Measurements from ENCODE around the gene IPCEF1.
"Not testable (repeated sequence)": the region's sequence is repeated elsewhere in the genome, so short reads cannot be mapped to it uniquely, and the experiment has no call there.

The IPCEF1 gene

DNA sequence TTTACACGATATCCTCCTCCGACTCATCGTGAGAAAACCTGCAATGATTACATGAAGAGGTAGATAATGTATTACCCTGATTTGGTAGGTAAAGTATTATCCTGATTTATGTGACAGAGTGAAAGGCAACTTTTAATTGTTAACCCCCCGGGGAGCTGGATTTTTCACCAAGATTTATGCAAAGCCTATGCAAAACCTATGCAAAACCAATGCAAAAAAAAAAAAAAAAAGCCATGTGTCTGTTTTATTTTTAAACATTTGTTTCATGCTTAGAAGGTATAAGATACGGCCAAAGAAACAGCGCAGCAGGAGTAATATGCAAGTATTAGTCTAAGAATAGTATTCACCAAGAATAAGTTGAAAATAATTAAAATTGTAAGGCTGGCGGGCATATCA, 109.9 kb downstream of the IPCEF1 start:
- no peak for DNase-seq (ENCODE audit: low read depth)

DNA sequence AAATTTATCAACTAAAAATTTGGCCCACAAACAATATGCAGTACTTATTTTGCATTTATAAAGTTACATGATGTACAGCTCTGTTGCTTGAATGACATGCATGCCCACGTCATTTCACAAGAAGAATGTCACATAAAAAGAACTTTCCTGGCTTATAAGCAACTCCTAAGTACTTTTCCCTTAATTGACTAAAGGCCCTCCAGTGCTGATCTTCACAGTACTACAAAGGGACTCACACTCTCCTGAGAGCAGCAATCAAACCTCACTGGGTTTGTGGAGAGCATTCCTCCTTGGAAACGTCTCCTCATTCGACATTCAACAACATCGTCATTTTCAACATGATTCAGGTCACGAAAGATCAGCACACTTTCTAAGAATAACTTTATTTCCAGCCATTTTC, 111.1 kb downstream of the IPCEF1 start:
- no peak for DNase-seq (ENCODE audit: low read depth)

DNA sequence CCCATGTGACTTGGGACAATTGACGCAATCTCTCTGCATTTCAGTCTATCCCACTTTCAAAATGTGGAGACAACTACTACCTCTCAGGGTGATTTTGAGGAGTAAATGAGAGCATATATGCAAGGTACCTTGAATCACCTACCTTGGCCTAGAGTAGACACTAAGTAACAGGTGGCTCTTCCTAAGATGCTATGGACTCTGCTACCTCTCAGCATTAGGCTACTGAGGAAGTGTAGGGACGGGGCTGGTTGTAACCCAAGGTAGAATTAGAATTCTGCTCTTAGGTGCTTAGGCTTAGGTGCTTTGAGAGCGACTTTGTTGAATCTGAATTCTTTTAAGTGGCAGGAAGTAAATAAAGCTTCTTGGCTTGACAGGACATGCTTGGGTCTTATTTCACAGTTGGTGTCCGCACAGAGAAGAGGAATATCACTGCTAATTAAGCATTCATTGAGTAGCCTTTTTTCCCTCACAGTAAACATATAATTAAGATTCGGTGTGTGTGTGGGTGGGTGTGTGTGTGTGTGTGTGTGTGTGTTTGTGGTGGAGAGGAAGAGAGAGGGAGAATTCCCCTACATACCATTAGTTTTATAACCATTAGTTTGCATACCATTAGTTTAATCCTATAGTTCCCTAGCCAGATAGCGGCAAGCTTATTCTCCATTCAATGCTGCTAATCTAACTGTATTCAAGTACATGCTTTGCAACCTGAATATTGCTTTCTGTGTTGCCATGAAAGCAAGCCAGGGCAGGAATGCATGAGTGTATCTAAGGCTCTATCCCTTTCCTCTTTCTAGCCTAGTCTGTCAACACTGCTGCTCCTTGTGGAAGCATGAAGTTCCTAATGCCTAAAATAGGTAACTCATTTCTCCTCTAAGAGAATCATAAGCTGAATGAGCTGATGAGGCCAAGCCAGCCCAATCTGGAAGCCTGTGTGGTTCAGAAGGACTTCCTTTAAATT, 112.5 kb downstream of the IPCEF1 start:
- no peak for DNase-seq (ENCODE audit: low read depth)

DNA sequence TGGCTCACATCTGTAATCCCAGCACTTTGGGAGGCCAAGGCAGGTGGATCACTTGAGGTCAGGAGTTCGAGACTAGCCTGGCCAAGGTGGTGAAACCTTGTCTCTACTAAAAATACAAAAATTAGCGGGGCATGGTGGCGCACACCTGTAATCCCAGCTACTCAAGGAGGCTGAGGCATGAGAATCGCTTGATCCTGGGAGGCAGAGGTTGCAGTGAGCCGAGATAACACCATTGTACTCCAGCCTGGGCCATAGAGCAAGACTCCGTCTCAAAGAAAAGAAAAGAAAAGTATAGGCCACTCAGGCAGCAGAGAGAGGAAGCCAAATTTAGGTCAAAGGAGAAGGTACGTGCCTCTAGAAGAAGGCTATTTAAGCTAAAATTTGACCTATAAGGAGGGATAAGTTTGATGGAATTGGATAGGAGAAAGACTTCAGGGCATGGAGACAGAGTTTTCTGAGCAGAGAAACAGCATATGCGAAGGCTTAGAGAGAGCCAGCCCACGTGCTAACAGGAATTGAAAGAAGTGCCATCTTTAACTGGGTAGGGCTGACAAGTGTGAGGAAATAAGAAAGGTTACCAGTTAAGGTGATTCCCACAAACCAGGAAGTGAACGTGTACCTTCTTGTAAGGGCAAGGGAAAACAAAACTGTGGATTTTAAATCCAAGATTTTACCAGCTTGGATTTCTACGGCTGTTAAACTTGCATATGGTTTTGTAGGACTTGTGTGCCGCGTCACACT, 113.8 kb downstream of the IPCEF1 start:
- no peak for DNase-seq (ENCODE audit: low read depth)

DNA sequence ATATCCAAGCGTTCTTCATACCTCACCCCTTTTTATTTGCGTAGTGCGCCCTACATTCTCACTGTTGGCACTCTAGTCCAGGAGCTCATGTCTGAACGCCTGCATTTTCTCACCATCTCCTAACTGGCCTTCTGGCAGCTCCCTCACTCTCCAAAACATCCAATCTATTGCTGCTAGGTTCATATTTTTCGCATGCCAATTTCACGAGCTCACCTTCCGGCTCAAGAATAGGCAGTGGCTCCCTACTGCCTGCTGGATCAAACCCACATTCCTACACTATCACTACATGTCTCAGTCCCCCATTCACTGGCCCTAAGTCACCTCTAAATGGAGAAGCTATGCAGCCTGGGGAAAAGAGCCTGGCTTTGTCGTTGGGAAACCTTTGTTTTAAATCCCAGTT, 115.0 kb downstream of the IPCEF1 start:
- no peak for DNase-seq (ENCODE audit: low read depth)

DNA sequence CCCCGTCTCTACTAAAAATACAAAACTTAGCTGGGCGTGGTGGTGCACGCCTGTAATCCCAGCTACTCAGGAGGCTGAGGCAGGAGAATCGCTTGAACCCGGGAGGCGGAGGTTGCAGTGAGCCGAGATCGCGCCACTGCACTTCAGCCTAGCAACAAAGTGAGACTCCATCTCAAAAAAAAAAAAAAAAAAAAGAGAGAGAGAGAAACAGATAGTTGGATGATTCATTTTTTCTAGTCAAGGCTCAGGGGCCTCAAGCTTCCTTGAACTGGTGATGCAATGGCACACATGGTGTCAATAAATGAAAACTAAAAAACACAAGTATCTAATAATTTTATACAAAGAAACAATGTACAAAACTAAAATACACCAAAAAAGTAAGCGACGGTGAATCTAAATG, 115.5 kb downstream of the IPCEF1 start:
- not testable (repeated sequence) for DNase-seq (ENCODE audit: low read depth)

DNA sequence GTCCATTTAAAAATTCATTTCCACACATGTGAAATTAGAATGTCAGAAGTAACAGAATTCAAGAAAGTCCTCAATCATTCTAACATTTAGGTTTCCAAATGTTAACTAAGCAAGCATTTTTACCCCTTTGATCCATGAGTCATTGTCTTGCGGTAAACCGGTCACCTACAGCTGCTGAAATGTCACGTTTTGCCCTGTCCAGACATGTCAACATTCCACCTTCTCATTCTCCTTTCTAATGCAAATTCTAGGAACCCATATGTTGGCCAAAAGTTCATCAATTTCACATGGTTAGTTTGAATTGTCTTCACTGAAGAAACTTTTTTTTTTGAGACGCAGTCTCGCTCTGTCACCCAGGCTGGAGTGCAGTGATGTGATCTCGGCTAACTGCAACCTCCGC, 117.2 kb downstream of the IPCEF1 start:
- DNase-seq (ENCODE audit: low read depth): no peak

DNA sequence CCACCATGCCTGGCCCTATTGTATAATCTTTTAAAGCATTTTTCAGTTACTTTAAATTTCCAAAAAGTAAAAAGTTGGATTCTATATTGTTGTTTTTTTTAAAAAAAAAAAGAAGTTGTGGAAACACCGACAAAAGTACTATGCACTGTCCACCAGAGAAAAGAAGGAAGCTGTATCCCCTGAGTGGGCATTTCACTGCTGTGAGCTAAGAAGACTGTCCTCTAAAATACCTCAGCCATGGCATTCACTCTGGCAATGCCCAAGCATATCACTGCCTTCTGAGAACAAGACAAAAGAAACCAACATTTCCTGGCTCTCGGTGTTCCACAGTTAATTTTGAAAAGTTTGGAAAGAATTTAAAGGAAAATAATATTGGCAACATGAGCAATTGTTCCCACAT, 117.8 kb downstream of the IPCEF1 start:
- DNase-seq (ENCODE audit: low read depth): no peak

DNA sequence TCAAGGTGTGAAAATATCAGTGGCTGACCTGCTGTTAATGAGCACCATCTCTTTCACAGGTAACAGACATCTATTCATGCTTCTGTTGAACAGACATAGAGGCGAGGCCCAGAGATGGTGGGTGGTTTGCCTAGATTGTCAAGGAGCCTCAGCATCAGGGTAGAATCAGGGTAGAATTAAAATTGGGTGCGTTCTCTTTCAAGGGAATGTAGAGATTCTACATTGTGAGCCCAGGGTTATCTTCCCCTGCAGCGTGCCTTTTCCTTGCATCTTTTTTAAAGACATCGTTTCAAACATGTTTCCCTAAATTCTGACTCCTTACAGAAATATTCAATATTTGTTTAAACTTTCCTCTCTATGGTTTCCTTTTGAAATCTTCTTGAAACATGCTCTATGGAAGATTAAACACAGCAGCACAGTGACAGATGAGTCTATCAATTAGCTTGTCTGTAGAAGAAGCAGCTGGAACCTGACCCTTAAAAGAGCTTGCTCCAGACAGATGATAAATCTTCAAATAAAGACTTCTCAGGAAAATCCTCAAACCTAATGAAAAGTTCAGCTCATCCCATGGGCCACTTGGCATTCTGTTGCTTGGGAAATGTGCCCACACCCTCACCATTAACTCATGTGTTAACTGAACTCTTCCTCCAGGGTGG, 119.8 kb downstream of the IPCEF1 start:
- DNase-seq (ENCODE audit: low read depth): no peak

DNA sequence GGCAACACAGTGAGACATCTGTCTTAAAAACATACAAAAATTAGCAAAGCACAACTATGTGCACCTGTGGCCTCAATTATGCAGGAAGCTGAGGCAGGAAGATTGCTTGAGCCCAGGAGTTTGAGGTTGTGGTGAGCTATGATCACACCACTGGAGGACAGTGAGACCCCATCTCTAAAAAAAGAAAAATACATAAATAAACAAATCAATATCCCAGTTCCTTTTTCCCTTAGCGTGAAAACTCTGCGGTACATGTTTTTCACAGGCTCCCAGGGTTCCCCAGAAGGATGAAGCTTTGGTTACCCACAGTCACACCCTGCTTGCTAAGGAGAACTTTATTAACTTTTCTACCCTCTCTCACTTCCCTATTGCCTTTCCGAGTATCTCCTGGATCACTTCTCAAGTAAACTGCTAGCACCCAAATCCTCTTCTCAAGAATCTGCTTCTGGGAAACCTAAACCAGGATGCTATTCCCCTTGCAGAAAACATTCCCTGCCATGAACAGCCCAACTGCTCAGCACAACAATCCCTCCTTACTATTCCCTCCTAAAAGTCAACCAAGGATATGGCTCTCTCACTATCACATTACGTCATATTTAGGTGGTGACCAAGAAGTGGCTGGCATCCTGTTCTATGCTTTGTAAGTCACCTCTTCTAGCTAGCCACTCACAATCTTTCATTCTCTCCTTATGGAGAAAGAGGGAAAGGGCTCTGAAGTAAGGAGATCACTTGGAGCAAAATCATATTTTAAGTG, 122.4 kb downstream of the IPCEF1 start:
- no peak for DNase-seq (ENCODE audit: low read depth)

DNA sequence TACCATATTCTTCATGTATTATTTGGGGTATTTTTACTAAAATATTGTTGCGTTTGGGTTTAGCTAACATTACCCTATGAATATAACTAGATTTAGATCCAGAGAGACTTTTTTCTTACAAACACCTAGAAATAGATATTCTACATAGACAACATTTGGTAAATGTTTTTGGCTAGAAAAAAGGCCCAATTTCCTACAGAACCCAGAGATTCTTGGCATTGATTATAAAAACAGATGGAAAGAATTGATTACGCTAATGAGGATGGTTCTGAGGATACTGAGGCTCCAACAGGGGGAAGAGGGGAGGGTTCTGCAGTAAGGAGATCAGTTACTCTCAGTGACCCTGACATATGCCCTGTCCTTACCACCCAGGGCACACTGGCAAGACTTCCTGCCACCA, 123.2 kb downstream of the IPCEF1 start:
- no peak for DNase-seq (ENCODE audit: low read depth)

DNA sequence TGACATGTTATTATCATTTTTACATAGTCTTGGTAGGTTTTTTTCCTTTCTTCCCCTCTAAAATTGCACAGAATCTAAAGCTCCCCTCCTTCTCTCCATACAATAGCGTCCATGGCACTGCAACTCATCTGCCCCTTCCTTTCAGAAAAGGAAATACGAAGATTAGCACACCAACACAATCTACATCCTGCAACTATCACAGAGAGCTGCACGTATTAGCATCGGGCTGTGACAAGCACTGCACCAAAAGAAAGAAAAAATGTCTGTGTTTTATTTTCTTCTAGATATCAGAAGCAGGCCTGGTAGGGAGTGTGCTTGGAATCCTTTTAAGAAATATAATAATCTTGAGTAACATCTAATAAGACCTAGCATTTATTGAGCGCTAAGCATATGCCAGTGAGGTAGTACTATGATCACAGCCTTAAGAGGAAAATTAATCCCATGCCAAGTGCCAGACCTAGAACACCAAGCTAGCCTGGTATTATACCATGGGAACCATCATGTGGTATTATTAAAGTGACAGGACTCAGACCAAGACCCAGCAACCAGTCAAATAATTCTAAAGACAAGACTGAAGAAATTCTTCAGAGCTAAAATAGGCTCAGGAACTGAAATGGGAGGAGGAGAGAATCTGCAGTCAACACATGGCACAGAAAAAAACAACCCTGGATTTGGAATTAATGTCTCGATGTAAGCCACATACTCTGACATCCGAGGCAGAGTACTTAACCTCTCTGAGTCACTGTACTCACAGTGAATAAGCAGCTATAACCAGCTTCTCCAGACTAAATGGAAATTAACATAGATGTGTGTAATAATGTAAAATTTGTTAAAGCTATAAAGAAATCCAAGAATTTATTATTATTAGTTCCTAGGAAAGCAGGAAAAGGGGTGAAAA, 124.3 kb downstream of the IPCEF1 start:
- no peak for DNase-seq (ENCODE audit: low read depth)

DNA sequence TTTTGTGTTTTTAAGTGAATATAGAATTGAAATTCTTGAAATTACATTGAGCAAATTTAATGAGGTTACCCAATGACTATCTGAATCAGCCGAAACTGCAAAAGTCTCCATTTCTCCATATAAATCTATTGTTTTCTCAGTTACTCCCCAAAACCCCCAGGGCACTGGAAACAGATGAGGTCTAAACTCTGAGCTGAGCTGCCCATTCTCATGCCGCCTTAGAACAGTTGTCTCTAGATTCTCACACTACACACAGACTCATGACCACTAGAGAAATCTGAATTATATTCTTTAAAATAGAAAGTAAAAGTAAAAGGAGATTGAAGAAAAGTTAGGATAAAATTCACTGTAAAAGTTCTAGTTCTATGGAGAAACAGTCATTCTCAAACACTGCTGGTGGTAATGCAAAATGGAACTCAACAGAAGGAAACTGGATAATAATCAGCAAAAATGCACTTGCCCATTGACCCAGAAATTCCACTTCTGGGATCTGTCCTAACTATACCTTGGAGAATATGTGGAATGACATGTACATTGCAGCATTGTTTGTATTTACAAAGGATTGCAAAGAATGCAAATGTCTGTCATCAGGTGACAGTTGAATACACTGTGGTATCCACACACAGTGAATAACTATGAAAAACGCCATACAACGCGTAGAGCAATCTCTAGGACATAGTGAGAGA, 125.5 kb downstream of the IPCEF1 start:
- DNase-seq (ENCODE audit: low read depth): no peak

DNA sequence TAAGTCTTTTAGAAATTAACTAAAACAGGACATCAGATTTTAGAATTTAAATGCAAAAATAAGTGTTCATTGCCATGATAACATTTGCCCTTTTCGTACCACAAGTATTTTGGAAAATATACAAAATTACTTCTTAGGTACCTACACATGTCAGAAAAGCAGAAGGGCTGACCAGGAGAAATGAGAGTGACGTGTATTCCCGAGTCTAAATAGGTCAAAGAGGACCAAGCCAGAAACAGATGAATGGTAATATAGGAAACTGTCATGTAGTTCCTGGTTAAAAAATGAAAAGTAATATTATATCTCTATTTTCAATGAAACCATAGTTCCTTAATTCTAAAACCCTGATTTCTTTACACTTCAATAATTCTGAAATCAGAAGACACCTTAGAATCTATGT, 126.2 kb downstream of the IPCEF1 start:
- no peak for DNase-seq (ENCODE audit: low read depth)

DNA sequence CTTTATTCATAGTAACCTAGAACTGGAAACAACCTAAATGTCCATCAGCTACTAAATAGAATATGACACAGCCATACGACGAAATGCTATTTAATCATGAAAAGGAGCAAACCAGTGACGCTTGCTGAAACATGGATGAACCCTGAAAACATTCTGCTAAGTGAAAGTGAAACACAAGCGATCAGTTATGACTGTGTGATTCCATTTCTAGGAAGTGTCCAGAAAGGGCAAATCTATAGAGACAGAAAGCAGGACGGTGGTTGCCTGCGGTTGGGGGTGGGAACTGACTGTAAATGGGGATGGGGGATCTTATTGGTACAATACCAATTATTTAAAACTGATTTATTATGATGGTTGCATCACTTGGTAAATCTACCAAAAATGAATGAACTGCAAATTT, 126.8 kb downstream of the IPCEF1 start:
- DNase-seq (ENCODE audit: low read depth): peak; percentile 52

DNA sequence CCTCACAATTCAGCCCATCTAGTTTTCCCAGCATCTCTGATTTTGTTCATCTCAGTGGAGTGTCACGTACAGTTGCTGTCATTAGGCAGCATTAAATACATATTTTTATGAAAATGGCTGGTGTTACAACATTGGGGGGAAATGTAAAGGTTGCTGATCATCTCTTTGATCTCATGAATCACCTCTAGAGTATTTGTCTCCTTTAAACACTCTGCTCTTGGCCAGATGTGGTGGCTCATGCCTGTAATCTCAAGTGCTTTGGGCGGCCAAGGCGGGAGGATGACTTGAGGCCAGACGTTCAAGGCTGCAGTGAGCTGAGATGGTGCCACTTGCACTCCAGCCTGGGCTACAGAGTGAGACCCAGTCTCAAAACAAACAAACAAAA, 128.1 kb downstream of the IPCEF1 start:
- no peak for DNase-seq (ENCODE audit: low read depth)

DNA sequence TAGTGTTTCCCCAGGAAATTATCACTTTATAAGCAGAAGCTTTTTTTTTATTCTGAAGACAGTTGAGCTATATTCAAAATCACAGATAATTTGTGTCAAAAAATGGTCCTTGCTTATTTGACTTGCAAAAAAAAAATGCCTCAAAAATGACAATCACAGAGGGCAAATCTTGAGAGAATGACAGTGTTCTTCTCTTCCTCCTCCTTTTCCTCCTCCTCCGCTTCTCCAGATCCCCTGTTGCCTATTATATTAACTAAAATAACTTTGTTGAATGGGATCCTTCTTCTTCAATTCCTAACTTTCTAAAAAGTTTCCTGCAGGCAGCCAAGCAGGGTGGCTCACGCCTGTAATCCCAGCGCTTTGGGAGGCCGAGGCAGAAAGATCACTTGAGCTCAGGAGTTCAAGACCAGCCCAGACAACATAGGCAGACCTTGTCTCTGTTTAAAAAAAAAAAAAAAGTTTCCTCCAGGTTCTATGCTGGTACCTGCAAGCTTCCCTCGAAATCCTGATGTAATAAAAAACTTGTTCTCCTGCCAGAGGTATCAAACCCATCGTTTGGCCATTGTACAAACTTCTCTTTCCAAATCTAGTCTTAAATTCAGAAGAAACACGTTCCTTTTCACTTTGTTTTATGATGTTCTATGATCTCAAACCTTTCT, 128.6 kb downstream of the IPCEF1 start:
- no peak for DNase-seq (ENCODE audit: low read depth)

DNA sequence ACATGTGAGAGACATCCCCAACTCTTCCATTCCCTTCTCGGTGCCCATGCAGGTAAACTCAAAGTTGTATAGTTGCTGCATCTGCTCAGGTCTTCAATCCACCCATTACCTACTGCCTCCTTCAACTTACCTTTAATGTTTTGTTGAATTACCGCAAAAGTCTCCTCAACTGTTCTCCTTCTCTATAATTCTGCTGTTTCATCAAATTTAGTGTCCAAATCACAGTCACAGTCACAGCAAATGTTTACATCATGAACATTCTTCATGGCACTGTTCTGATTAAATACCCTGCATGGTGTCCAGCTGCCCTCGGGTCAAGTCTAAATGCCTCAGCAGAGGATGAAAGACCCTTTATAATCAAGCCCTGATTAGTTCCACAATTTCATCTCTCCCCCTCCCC, 130.1 kb downstream of the IPCEF1 start:
- no peak for DNase-seq (ENCODE audit: low read depth)

DNA sequence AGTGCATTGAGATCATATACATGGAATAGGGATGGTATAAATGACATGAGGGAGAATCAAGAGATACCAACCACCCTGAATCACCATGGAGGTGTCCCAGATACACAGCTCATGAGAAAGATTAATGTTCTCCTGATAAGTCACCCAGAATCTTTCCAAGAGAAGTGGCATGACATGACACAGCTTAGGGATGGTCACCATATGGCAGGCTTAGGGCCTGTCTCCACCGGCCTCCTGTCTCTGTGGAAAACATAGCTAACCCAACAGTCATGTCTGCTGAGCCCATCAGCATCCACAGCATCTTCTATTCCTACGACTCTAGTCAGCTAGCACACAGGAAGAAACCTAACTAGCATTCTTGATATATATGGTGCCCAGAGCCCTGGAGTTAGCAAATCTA, 133.3 kb downstream of the IPCEF1 start:
- no peak for DNase-seq (ENCODE audit: low read depth)

DNA sequence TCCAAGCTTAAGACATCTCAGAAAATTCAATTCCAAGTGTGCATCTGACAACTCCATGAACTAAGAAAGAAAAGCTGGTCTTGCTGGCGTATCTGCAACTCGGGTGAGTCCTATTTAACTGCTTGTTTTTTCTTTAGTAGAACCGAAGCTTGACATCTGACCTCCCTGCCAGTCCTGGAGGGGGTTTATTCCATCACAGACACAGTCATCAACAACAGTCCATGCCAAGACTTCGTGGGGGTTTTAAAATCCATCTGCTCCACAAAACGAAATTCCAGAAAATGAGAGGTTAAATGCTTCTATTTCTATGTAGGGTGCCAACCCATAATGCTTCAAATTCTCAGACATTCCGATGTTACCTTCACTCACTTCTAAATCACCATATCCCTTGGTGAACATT, 133.9 kb downstream of the IPCEF1 start:
- DNase-seq (ENCODE audit: low read depth): no peak

Measured in activated T-cell treated with anti-CD3 and anti-CD28 coated beads for 24 hours (primary cell).